Activated CD8-positive, alpha-beta T cell treated with anti-CD3 and anti-CD28 coated beads for 36 hours (primary cell): ENCODE results near the gene HRH3. TPM values are rescaled to one million over a fixed set of nuclear protein-coding genes. Genes with fewer than 3 reads are reported as not detected.

ENCODE experiments used
- ATAC-seq: fragments of 200-7000 bp; cut with Tn5 transposase; one replicate; pipeline ENCODE4 v1.10.0; 2021; ENCODE audit warnings: mild to moderate bottlenecking, moderate library complexity
- CTCF ChIA-PET: fragments of 350-600 bp; sonication (Branson Sonifier 250); formaldehyde crosslinking; loops from one replicate; lab custom pipeline; 2021; ENCODE audit warnings: antibody characterized with exemption; lab: Charles Lee
- POLR2A ChIA-PET: fragments of 350-600 bp; sonication (Branson Sonifier 250); formaldehyde crosslinking; loops from one replicate; lab custom pipeline; 2021; ENCODE audit warnings: antibody characterized with exemption; lab: Charles Lee
- DNase-seq: peaks from one replicate; pipeline ENCODE4 v3.0.0-alpha.2; 2020
- H3K27ac Mint-ChIP-seq: one replicate; pipeline ENCODE4 v1.8.0; 2021; ENCODE audit warnings: mild to moderate bottlenecking, mixed read lengths
- H3K27me3 Mint-ChIP-seq: one replicate; pipeline ENCODE4 v1.8.0; 2021; ENCODE audit warnings: mixed read lengths
- H3K36me3 Mint-ChIP-seq: one replicate; pipeline ENCODE4 v1.8.0; 2021; ENCODE audit warnings: low read depth, mixed read lengths
- H3K4me1 Mint-ChIP-seq: one replicate; pipeline ENCODE4 v1.8.0; 2021; ENCODE audit warnings: low read depth, mixed read lengths
- H3K4me3 Mint-ChIP-seq: one replicate; pipeline ENCODE4 v1.8.0; 2021; ENCODE audit warnings: mild to moderate bottlenecking, moderate library complexity, mixed read lengths
- H3K9me3 Mint-ChIP-seq: one replicate; pipeline ENCODE4 v1.8.0; 2021; ENCODE audit warnings: mixed read lengths
- intact Hi-C: fragments of 100-400 bp; cut with micrococcal nuclease; formaldehyde crosslinking; loops from one replicate; pipeline ENCODE4 v1.10.0; 2022
- total RNA-seq, 2 experiments: library from RNA; stranded (reverse); gene quantifications; one replicate each; pipeline ENCODE4 v1.2.3, GENCODE V29; 2021
- TF ChIP-seq, protein P1 (sequence below): fragments of 200-600 bp; IDR thresholded peaks from one replicate; pipeline ENCODE4 v1.8.0; 2022; ENCODE audit warnings: antibody characterized with exemption, mild to moderate bottlenecking

HRH3 gene
- total RNA-seq, 2 experiments from 2014 or later, result not detected

DNA sequence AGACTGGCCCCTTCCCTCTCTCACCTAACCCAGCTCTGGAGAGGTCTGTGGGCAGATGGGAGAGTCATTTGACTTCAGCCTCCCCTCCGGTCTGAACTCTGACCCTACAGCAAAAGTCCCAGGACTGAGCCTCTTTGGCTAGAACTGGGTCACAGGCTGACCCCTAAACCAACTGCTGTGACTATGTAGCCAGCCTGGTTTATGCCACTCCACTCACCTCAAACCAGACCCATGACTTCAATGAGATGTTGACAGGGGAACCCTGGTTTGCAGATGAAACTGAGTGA, 17.4 kb upstream of the HRH3 start:
- DNase-seq (no peak), ATAC-seq (no peak)
- peak overlapping the region; percentile 68 for H3K4me3 Mint-ChIP-seq
- H3K27ac Mint-ChIP-seq, result peak overlapping the region; percentile 80
- ChIA-PET POLR2A (no interaction called here), CTCF (no interaction called here)
- intact Hi-C loops, result no loop called here
- H3K36me3 Mint-ChIP-seq, result no peaks in the 10 kb centered on the region
- H3K4me1 Mint-ChIP-seq, result peaks cover 25% of the 10 kb centered on the region
- TF ChIP-seq, protein P1, sequence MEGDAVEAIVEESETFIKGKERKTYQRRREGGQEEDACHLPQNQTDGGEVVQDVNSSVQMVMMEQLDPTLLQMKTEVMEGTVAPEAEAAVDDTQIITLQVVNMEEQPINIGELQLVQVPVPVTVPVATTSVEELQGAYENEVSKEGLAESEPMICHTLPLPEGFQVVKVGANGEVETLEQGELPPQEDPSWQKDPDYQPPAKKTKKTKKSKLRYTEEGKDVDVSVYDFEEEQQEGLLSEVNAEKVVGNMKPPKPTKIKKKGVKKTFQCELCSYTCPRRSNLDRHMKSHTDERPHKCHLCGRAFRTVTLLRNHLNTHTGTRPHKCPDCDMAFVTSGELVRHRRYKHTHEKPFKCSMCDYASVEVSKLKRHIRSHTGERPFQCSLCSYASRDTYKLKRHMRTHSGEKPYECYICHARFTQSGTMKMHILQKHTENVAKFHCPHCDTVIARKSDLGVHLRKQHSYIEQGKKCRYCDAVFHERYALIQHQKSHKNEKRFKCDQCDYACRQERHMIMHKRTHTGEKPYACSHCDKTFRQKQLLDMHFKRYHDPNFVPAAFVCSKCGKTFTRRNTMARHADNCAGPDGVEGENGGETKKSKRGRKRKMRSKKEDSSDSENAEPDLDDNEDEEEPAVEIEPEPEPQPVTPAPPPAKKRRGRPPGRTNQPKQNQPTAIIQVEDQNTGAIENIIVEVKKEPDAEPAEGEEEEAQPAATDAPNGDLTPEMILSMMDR, result no peak
- H3K9me3 Mint-ChIP-seq, result no peaks in the 10 kb centered on the region
- H3K27me3 Mint-ChIP-seq, result peaks cover 4% of the 10 kb centered on the region

DNA sequence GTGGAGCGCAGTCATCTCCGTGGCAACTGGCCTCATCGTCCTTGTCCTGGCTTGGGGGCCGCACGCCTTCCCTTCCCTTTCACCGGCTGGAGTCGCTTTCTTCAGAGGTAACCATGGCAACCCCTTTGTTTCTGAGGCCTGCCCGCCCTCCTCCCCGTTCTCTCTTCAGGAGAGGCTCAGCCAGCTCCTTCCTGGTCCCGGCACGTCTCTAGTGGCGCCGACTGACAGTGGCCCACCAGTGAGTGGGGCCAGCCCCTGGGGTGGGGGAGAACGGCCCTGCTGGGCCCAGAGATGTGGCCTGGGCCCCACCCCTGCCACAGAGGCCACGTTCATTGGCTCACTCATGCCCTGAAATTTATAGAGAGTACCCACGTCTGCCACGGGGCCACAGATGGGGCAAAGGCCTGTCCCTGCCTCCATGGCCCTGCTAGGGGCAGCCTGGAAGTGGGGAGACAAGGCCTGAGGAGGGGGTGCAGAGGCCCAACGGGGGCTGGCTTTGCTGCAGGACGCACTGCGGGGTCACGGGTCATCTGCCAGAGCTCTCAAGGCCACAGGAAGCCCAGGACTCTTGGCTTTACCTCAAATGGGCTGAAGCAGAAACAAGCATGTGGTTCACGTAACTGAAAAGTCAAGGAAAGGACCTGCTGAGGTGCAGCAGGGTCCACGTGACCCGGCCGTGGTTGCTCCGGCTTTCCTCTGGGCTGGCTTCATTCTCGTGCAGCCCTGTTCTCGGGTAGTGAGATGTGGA, 16.9 kb upstream of the HRH3 start:
- intact Hi-C loops, result no loop called here
- CTCF ChIA-PET, result interaction anchor here (0.9 kb wide), 1 partner anchor 555 kb away, joined by 3 read pairs; no protein-coding TSS in a partner anchor
- H3K36me3 Mint-ChIP-seq, result no peaks in the 10 kb centered on the region
- no peaks in the 10 kb centered on the region for H3K9me3 Mint-ChIP-seq
- H3K4me3 Mint-ChIP-seq, result no peak overlapping the region
- no peak for ATAC-seq
- H3K27me3 Mint-ChIP-seq, result peaks cover 4% of the 10 kb centered on the region
- TF ChIP-seq, protein P1, result no peak
- no peak for DNase-seq
- POLR2A ChIA-PET, result interaction anchor here (1.3 kb wide), 1 partner anchor 150 kb away, joined by 3 read pairs; the partner anchor contains the start of gene RPS21
- peaks cover 23% of the 10 kb centered on the region for H3K4me1 Mint-ChIP-seq
- no peak overlapping the region for H3K27ac Mint-ChIP-seq

DNA sequence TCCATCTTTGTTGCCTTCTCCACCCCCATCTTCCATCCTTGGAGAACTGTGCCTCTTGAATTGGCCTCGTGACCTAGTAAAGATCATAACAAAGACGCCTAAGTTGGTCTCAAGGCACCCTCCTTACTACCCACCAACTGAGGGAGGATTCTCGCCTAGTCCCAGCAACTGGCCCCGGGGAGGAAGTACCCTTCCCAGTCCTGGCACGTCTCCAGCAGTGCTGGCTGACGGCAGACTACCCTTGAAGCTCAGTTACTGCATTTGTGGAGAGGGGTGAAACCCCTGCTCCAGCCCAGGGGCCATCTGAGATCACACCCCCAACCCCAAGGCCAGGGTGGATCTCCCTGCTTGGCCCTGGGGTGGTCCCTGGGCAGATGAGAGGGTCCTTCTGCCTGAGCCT, 16.1 kb upstream of the HRH3 start:
- ChIA-PET CTCF (interaction anchor here (0.9 kb wide), 1 partner anchor 556 kb away, joined by 3 read pairs; no protein-coding TSS in a partner anchor), POLR2A (interaction anchor here (1.3 kb wide), 1 partner anchor 151 kb away, joined by 3 read pairs; the partner anchor contains the start of gene RPS21)
- ATAC-seq, result no peak
- H3K36me3 Mint-ChIP-seq, result no peaks in the 10 kb centered on the region
- H3K4me1 Mint-ChIP-seq, result peaks cover 20% of the 10 kb centered on the region
- H3K27ac Mint-ChIP-seq, result no peak overlapping the region
- DNase-seq, result no peak
- no peak overlapping the region for H3K4me3 Mint-ChIP-seq
- intact Hi-C loops, result no loop called here
- H3K27me3 Mint-ChIP-seq, result peaks cover 4% of the 10 kb centered on the region
- TF ChIP-seq, protein P1, result no peak
- H3K9me3 Mint-ChIP-seq, result no peaks in the 10 kb centered on the region

DNA sequence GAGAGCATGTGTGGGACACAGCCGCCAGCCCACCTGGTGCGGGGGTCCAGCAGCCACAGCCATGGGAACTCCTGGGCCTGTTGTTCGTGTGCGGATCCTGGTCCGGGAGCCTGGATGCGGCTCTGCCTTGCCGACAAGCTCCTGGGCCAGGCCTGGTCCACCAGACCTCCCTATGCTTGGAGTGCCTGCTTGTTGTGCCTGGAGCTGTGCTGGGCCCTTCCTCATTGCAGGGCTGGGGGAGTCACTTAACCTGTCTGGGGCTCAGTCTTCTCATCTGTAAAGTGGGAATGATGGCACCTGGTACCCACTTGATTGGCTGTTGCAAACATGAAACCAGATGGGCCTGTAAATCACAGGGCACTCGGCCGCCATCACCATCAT, 15.7 kb upstream of the HRH3 start:
- Mint-ChIP-seq H3K27ac (no peak overlapping the region), H3K27me3 (peaks cover 4% of the 10 kb centered on the region), H3K4me1 (peaks cover 20% of the 10 kb centered on the region), H3K9me3 (no peaks in the 10 kb centered on the region), H3K4me3 (no peak overlapping the region), H3K36me3 (no peaks in the 10 kb centered on the region)
- ChIA-PET CTCF (interaction anchor here (0.9 kb wide), 1 partner anchor 556 kb away, joined by 3 read pairs; no protein-coding TSS in a partner anchor), POLR2A (interaction anchor here (1.3 kb wide), 1 partner anchor 151 kb away, joined by 3 read pairs; the partner anchor contains the start of gene RPS21)
- DNase-seq, result no peak
- intact Hi-C loops, result no loop called here
- ATAC-seq, result no peak
- TF ChIP-seq, protein P1, result no peak
